ENCODE results near the gene EML1. TPM values are rescaled to one million over a fixed set of nuclear protein-coding genes. Genes with fewer than 3 reads are reported as not detected.

EML1 gene
- total and polyA plus RNA-seq, 5 experiments from 2014 or later: not detected

GRCh38 chr14:99751539-99752485, 41.4 kb upstream of the EML1 start:
- POLR2A ChIA-PET: interaction anchor here (0.6 kb wide), 1 partner anchor 10 kb away, joined by 3 read pairs; no protein-coding TSS in a partner anchor
- Mint-ChIP-seq H3K36me3 (no peaks in the 10 kb centered on the region), H3K27ac (peak overlapping the region in 1 of 10 donors; percentile 66), H3K27me3 (peaks cover 20 to 71% (median 31%) of the 10 kb centered on the region in 5 donors), H3K9me3 (no peaks in the 10 kb centered on the region), H3K4me3 (peak overlapping the region in 5 of 10 donors; percentile 0 to 50 (median 46)), H3K4me1 (peaks cover 8 to 25% (median 21%) of the 10 kb centered on the region in 4 donors)
- ATAC-seq (no peak), DNase-seq (no peak)

- H3K4me3 Mint-ChIP-seq: peak overlapping the region in 3 of 10 donors; percentile 3 to 27 (median 14)
- POLR2A ChIA-PET: interaction anchor here (0.6 kb wide), 1 partner anchor 10 kb away, joined by 3 read pairs; no protein-coding TSS in a partner anchor
Measured at GRCh38 chr14:99752486-99753121, 40.6 kb upstream of the EML1 start.

GRCh38 chr14:99753225-99754140, 39.7 kb upstream of the EML1 start:
- Mint-ChIP-seq H3K27ac (peak overlapping the region in 2 of 10 donors; percentile 24 to 63), H3K9me3 (no peaks in the 10 kb centered on the region), H3K27me3 (peaks cover 20 to 74% (median 30%) of the 10 kb centered on the region in 5 donors), H3K4me3 (peak overlapping the region in 6 of 10 donors; percentile 4 to 63 (median 32)), H3K4me1 (peaks cover 8 to 25% (median 18%) of the 10 kb centered on the region in 4 donors), H3K36me3 (no peaks in the 10 kb centered on the region)
- POLR2A ChIA-PET: no interaction called here
- no peak for DNase-seq
- no peak for ATAC-seq

More at GRCh38 chr14:99752486-99753121, 40.6 kb upstream of the EML1 start:
- Mint-ChIP-seq H3K36me3 (no peaks in the 10 kb centered on the region), H3K4me1 (peaks cover 8 to 25% (median 18%) of the 10 kb centered on the region in 4 donors), H3K9me3 (no peaks in the 10 kb centered on the region), H3K27ac (no peak overlapping the region), H3K27me3 (peaks cover 20 to 74% (median 30%) of the 10 kb centered on the region in 5 donors)
- DNase-seq (no peak), ATAC-seq (no peak)

GRCh38 chr14:99754141-99755067, 38.8 kb upstream of the EML1 start:
- POLR2A ChIA-PET: no interaction called here
- DNase-seq (no peak), ATAC-seq (no peak)
- no peaks in the 10 kb centered on the region for H3K36me3 Mint-ChIP-seq
- H3K27ac Mint-ChIP-seq: no peak overlapping the region
- H3K27me3 Mint-ChIP-seq: peaks cover 20 to 66% (median 30%) of the 10 kb centered on the region in 5 donors
- no peaks in the 10 kb centered on the region for H3K9me3 Mint-ChIP-seq
- H3K4me3 Mint-ChIP-seq: no peak overlapping the region
- peaks cover 8 to 25% (median 18%) of the 10 kb centered on the region in 4 donors for H3K4me1 Mint-ChIP-seq

GRCh38 chr14:99755068-99755405, 38.2 kb upstream of the EML1 start:
- Mint-ChIP-seq H3K27me3 (peaks cover 20 to 59% (median 31%) of the 10 kb centered on the region in 5 donors), H3K4me3 (no peak overlapping the region), H3K36me3 (no peaks in the 10 kb centered on the region), H3K9me3 (no peaks in the 10 kb centered on the region), H3K27ac (no peak overlapping the region), H3K4me1 (peaks cover 8 to 25% (median 18%) of the 10 kb centered on the region in 4 donors)
- POLR2A ChIA-PET: no interaction called here
- ATAC-seq (no peak), DNase-seq (no peak)

GRCh38 chr14:99755629-99756603, 37.3 kb upstream of the EML1 start:
- ATAC-seq (no peak), DNase-seq (no peak)
- Mint-ChIP-seq H3K4me3 (no peak overlapping the region), H3K27me3 (peaks cover 20 to 56% (median 31%) of the 10 kb centered on the region in 5 donors), H3K4me1 (peaks cover 8 to 25% (median 18%) of the 10 kb centered on the region in 4 donors), H3K27ac (no peak overlapping the region), H3K36me3 (no peaks in the 10 kb centered on the region), H3K9me3 (no peaks in the 10 kb centered on the region)
- POLR2A ChIA-PET: no interaction called here

GRCh38 chr14:99756796-99757195, 36.4 kb upstream of the EML1 start:
- Mint-ChIP-seq H3K9me3 (no peaks in the 10 kb centered on the region), H3K36me3 (no peaks in the 10 kb centered on the region), H3K27ac (peak overlapping the region in 1 of 10 donors; percentile 1), H3K27me3 (peaks cover 15 to 48% (median 26%) of the 10 kb centered on the region in 5 donors), H3K4me1 (peaks cover 8 to 19% (median 15%) of the 10 kb centered on the region in 4 donors), H3K4me3 (no peak overlapping the region)
- ATAC-seq (no peak), DNase-seq (no peak)
- POLR2A ChIA-PET: no interaction called here

GRCh38 chr14:99757331-99758070, 35.7 kb upstream of the EML1 start:
- Mint-ChIP-seq H3K4me3 (no peak overlapping the region), H3K4me1 (peaks cover 6 to 12% (median 10%) of the 10 kb centered on the region in 4 donors), H3K36me3 (no peaks in the 10 kb centered on the region), H3K9me3 (no peaks in the 10 kb centered on the region), H3K27ac (no peak overlapping the region), H3K27me3 (peaks cover 11 to 43% (median 26%) of the 10 kb centered on the region in 5 donors)
- ATAC-seq: no peak
- no peak for DNase-seq
- POLR2A ChIA-PET: no interaction called here

- peaks cover 5 to 6% (median 5%) of the 10 kb centered on the region in 4 donors for H3K4me1 Mint-ChIP-seq
- ATAC-seq (no peak), DNase-seq (no peak)
- no peak overlapping the region for H3K27ac Mint-ChIP-seq
- H3K4me3 Mint-ChIP-seq: no peak overlapping the region
- POLR2A ChIA-PET: no interaction called here
- H3K27me3 Mint-ChIP-seq: peaks cover 11 to 39% (median 28%) of the 10 kb centered on the region in 5 donors
- no peaks in the 10 kb centered on the region for H3K36me3 Mint-ChIP-seq
- peaks cover 0 to 2% (median 0%) of the 10 kb centered on the region in 9 donors for H3K9me3 Mint-ChIP-seq
Measured at GRCh38 chr14:99758121-99758821, 34.9 kb upstream of the EML1 start.

Data from naive thymus-derived CD8-positive, alpha-beta T cell (primary cell).